Measurements from ENCODE around the gene MLF2. TPM values are rescaled to one million over a fixed set of nuclear protein-coding genes. Genes with fewer than 3 reads are reported as not detected.

Gene MLF2
- total RNA-seq, 1 donor from 2014 or later, result 108 TPM

DNA sequence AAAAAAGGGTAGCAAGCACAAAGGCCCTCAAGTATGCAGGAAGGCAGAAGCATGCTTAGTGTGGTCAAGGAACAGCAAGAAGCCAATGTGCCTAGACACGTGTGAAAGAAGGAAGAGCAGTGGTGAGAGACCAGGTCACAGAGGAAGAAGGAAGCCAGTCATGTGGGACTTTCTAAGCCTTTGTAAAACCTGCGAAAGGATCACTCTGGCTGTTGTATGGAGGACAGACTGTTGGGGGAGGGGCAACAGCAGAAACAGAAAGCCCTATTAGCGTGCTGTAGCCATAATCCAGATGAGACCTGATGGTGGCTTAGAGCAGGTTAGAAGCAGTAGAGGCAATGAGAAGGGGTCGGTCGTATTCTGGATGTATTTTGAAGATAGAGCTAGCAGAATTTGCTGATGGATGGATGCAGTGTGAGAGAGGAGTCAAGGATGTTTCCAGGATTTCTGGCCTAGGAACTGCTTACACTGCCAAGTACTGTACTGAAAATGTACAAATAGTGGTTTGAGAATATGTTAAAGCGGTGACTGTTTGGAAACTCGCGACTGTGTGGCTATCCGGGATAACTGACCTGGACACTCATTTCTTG is 5.7 kb upstream of the MLF2 start:
- intact Hi-C loops (cut with DNase I), result no loop called here
- H3K4me1 ChIP-seq, result peaks cover 10% of the 10 kb centered on the region
- no peak overlapping the region for H3K4me3 ChIP-seq
- H3K27me3 ChIP-seq (ENCODE audit: low read depth), result no peaks in the 10 kb centered on the region
- no peak for DNase-seq
- TF ChIP-seq, protein P1, sequence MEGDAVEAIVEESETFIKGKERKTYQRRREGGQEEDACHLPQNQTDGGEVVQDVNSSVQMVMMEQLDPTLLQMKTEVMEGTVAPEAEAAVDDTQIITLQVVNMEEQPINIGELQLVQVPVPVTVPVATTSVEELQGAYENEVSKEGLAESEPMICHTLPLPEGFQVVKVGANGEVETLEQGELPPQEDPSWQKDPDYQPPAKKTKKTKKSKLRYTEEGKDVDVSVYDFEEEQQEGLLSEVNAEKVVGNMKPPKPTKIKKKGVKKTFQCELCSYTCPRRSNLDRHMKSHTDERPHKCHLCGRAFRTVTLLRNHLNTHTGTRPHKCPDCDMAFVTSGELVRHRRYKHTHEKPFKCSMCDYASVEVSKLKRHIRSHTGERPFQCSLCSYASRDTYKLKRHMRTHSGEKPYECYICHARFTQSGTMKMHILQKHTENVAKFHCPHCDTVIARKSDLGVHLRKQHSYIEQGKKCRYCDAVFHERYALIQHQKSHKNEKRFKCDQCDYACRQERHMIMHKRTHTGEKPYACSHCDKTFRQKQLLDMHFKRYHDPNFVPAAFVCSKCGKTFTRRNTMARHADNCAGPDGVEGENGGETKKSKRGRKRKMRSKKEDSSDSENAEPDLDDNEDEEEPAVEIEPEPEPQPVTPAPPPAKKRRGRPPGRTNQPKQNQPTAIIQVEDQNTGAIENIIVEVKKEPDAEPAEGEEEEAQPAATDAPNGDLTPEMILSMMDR (IDR thresholded peaks at IDR 0.05), result no peak
- no peak for ATAC-seq
- H3K36me3 ChIP-seq, result no peaks in the 10 kb centered on the region
- H3K27ac ChIP-seq, result no peak overlapping the region
- H3K9me3 ChIP-seq, result no peaks in the 10 kb centered on the region

DNA sequence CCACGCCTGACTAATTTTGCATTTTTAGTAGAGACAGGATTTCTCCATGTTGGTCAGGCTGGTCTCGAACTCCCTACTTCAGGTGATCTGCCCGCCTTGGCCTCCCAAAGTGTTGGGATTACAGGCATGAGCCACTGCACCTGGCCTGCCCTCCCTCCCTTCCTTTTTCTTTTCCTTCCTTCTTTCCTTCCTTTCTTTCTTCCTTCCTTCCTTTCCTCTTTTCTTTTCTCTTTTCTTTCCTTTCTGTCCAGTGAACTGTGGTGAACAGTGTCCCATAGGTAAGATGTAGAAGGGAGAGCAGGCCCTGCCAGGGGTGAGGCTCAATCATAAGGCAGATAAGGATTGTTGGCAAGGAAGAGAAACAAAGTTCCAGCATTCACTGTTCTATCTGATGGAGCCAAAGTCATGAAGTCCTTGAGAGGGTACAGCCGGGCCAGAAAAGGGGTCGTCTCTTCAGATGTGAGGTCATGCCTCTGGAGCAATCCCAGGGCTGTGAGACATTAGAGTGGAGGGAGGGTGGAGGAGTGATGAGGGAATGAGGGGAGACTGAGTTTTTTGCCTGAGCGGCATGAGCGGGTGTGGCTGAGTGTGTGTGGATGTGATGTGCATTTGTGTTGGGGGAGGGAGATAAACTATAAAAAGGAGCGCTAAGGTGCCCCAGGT is 4.2 kb upstream of the MLF2 start:
- ATAC-seq, result no peak

DNA sequence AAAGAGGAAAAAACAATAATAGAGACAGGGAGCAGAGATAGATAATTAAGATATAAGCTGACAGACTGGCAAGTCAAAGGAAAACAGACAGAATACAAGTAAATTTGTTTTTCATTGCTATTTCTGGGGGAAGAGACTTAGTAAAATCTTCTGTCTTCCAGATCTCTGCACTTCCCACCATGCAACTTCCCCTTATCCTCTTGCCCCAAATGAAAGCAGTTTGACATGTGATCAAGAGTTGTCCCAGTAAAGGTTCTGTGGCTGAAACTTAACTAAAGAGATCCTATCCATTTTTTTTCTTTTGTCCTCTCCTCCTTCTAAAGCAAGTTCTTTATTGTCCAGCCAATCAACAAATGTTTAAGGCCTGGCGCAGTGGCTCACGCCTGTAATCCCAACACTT is 1.5 kb upstream of the MLF2 start:
- H3K27me3 ChIP-seq (ENCODE audit: low read depth), result no peaks in the 10 kb centered on the region
- TF ChIP-seq, protein P1 (IDR thresholded peaks at IDR 0.05), result no peak
- no peaks in the 10 kb centered on the region for H3K9me3 ChIP-seq
- intact Hi-C loops (cut with DNase I), result no loop called here
- no peak overlapping the region for H3K4me3 ChIP-seq
- peaks cover 26% of the 10 kb centered on the region for H3K36me3 ChIP-seq
- ATAC-seq (no peak), DNase-seq (no peak)
- H3K4me1 ChIP-seq, result peaks cover 21% of the 10 kb centered on the region
- H3K27ac ChIP-seq, result peak overlapping the region; percentile 96

More for the DNA sequence above, 4.2 kb upstream of the MLF2 start:
- H3K4me1 ChIP-seq, result peaks cover 10% of the 10 kb centered on the region
- intact Hi-C loops (cut with DNase I), result no loop called here
- no peak overlapping the region for H3K4me3 ChIP-seq
- no peak for DNase-seq
- H3K27ac ChIP-seq, result no peak overlapping the region
- TF ChIP-seq, protein P1 (IDR thresholded peaks at IDR 0.05), result no peak
- no peaks in the 10 kb centered on the region for H3K9me3 ChIP-seq
- H3K36me3 ChIP-seq, result no peaks in the 10 kb centered on the region
- no peaks in the 10 kb centered on the region for H3K27me3 ChIP-seq (ENCODE audit: low read depth)

DNA sequence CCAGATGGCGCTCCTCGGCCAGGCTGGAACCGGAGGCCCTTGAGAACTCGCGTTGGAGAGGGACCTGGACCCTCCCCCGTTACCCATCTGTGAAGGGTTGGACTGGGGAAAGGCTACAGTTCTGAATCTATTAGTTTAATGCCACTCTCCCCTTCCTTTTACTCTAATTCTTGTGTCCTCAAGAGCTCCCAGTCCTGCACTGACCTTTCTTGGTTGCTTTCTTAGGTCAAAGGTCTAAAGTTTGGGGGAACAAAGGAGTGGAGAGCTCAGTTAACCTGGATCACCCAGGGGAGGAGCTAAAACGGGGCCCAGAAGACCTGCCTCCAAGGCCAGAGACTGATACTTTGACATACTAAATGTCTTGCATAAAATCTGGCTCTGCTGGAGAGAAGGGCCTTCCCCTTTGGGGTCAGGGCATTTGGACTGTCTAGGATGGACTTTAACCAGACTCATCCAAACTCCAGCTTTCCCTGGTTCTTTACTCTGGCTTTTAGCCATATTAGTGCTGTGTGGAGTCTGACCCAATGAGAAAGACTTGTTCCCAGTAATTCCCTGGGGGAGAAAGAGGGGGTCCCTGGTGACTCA is 923 bp upstream of the MLF2 start:
- Histone ChIP-seq H3K4me3 (peak overlapping the region; percentile 97), H3K27ac (peak overlapping the region; percentile 96), H3K9me3 (no peaks in the 10 kb centered on the region), H3K36me3 (peaks cover 31% of the 10 kb centered on the region), H3K4me1 (peaks cover 21% of the 10 kb centered on the region), H3K27me3 (ENCODE audit: low read depth) (no peaks in the 10 kb centered on the region)
- ATAC-seq (peak in 1 of 2 donors; percentile 0), DNase-seq (no peak)
- TF ChIP-seq, protein P1 (IDR thresholded peaks at IDR 0.05), result peak; percentile 98
- intact Hi-C loops (cut with DNase I), result no loop called here

DNA sequence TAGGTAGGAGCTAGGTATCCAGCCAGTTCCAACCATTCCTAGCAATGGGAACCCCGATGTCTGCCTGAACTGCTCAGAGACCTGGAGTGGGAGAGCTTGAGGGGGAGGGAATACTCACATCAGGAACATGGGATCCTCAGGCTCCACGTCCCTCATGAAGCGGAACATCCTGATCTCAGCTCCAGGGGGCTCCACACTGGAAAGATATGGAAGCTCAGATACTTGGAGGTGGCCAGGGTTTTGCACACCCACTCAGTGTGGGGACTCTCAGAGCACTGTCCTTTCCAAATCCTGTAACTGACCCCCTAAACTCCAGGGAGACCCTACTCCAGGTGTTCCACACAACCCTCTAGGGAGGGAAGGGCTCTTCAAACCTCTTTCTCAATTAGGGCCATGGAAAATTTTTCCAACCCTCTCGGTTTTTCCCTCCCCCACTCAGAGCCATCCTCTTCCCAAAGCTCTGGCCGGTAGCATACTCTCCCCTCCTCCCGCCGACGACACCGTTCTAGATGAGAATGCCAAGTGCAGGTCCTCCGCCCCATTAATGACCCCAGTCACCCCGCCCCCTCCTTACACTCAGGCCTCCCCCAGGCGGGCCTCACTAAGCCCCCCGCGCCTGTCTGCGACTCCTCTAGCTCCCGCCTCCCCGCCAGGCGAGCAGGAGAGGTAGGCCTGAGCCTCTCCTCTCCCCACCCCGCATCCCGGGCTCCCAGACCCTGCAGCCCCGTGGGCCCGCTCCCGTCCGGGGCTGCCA is 597 bp downstream of the MLF2 start:
- no peaks in the 10 kb centered on the region for H3K9me3 ChIP-seq
- TF ChIP-seq, protein P1 (IDR thresholded peaks at IDR 0.05), result peak; percentile 16
- peak overlapping the region; percentile 96 for H3K27ac ChIP-seq
- H3K27me3 ChIP-seq (ENCODE audit: low read depth), result no peaks in the 10 kb centered on the region
- peaks cover 47% of the 10 kb centered on the region for H3K36me3 ChIP-seq
- DNase-seq (no peak), ATAC-seq (peak in 1 of 2 donors; percentile 19)
- H3K4me1 ChIP-seq, result peaks cover 21% of the 10 kb centered on the region
- intact Hi-C loops (cut with DNase I), result no loop called here
- H3K4me3 ChIP-seq, result peak overlapping the region; percentile 97

Data from lower lobe of right lung (tissue), 2 donors.